Middle frontal gyrus (tissue), 1 donor: ENCODE data around the gene PIK3R5.

Experiments
- DNase-seq: peaks from one replicate; pipeline ENCODE4 v3.0.0-alpha.2; 2015; ENCODE audit warnings: low spot score; ENCODE audit errors: extremely low spot score

PIK3R5 gene

GRCh38 chr17:8953156-8953885, 12.2 kb downstream of the PIK3R5 start:
- no peak for DNase-seq

GRCh38 chr17:8952191-8952590, 13.3 kb downstream of the PIK3R5 start:
- DNase-seq: no peak

- DNase-seq: no peak
Measured at GRCh38 chr17:8951206-8951605, 14.3 kb downstream of the PIK3R5 start.

GRCh38 chr17:8949061-8949661, 16.3 kb downstream of the PIK3R5 start:
- DNase-seq: no peak

GRCh38 chr17:8948462-8948861, 17.0 kb downstream of the PIK3R5 start:
- DNase-seq: no peak

GRCh38 chr17:8947201-8947600, 18.3 kb downstream of the PIK3R5 start:
- no peak for DNase-seq

- no peak for DNase-seq
Measured at GRCh38 chr17:8946476-8946875, 19.0 kb downstream of the PIK3R5 start.

- DNase-seq: no peak
Measured at GRCh38 chr17:8946071-8946470, 19.4 kb downstream of the PIK3R5 start.

- DNase-seq: no peak
Measured at GRCh38 chr17:8944748-8945147, 20.8 kb downstream of the PIK3R5 start.

GRCh38 chr17:8944083-8944482, 21.4 kb downstream of the PIK3R5 start:
- DNase-seq: no peak

GRCh38 chr17:8941980-8942622, 23.4 kb downstream of the PIK3R5 start:
- no peak for DNase-seq

GRCh38 chr17:8941520-8941919, 24.0 kb downstream of the PIK3R5 start:
- no peak for DNase-seq

- no peak for DNase-seq
Measured at GRCh38 chr17:8940866-8941471, 24.5 kb downstream of the PIK3R5 start.

GRCh38 chr17:8939496-8940334, 25.8 kb downstream of the PIK3R5 start:
- no peak for DNase-seq

GRCh38 chr17:8938933-8939332, 26.6 kb downstream of the PIK3R5 start:
- no peak for DNase-seq

GRCh38 chr17:8935191-8935590, 30.3 kb downstream of the PIK3R5 start:
- DNase-seq: no peak

- DNase-seq: no peak
Measured at GRCh38 chr17:8934346-8934745, 31.2 kb downstream of the PIK3R5 start.

GRCh38 chr17:8930649-8931048, 34.9 kb downstream of the PIK3R5 start:
- no peak for DNase-seq

- no peak for DNase-seq
Measured at GRCh38 chr17:8928347-8928746, 37.2 kb downstream of the PIK3R5 start.

GRCh38 chr17:8927395-8927794, 38.1 kb downstream of the PIK3R5 start:
- DNase-seq: no peak

- no peak for DNase-seq
Measured at GRCh38 chr17:8925808-8926207, 39.7 kb downstream of the PIK3R5 start.
